GM11168 (cell line): ENCODE results near the gene RAB7B.

Source experiments
- in situ Hi-C: fragments of 300-500 bp; cut with MboI; formaldehyde crosslinking; loops from one replicate; pipeline ENCODE4 v1.12.0; 2022; ENCODE audit warnings: low sequenced_read_pairs; ENCODE audit not compliant: unreplicated experiment

RAB7B gene

DNA sequence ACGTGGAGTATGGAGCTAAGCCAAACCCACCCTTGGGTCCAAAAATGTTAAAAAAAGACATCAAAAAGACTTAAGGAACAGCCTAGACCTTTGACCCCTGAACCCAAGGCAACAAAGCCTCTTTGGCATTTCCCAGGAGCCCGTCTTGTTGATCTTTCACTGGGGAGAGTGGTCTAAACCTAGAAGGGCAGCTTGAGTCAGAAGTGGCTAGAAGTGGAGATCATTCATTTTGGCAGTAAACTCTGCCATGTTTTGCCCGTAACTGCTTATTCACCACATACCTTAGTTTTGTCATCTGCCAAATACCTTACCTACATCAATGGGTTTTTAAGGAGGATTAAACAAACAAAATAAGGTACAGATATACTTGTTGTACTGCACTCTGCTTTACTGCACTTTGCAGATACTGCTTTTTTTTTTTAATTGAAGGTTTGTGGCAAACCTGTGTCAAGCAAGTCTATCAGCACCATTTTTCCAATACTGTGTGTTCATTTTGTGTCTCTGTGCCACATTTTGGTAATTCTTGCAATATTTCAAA, 22.2 kb upstream of the RAB7B start:
- in situ Hi-C loops = no loop called here

DNA sequence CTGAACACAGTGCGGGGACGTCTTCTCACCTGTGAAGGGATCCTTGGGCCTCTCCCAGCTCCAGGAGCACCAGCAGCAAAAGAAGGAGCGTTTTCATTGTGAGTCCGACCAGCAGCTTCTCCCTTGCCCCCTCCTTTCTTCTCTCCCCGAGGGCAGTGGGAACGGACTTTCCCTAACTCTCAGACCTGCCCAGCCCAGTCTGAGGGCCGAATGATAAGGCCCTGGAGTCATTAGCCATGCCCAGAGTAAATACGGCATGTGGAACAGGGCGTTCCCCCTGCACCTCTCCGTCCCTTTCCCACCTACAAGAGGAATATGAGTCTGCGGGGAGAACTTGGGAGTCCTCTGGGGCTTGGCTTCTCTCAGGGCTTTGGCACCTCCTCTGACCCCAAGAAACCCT, 20.5 kb upstream of the RAB7B start, which contains the start of gene CTSE:
TSS of gene CTSE (minus strand) at position 201 of the 400 bp plus-strand sequence. CDS start at position 97, 104 bp downstream.
- in situ Hi-C loops = no loop called here

DNA sequence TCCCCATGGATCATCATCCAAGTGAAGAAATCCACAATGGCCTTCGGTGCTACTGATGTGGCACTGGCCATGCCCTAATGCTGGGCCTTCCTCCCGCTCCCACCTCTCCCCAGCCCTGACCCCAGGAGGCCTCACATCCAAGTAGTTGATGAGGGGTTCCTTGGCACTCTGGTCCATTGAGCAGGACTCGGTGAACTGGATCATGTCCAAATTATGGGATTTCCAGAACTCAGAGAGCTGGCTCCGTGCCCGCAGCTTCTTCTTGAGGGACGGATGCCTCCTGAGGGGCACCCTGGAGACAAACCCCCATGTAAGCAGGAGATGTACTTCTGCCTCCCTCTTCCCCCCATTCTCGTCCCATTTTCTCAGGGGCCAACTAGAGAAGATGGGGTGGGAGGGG, 19.6 kb upstream of the RAB7B start:
- in situ Hi-C loops = no loop called here

DNA sequence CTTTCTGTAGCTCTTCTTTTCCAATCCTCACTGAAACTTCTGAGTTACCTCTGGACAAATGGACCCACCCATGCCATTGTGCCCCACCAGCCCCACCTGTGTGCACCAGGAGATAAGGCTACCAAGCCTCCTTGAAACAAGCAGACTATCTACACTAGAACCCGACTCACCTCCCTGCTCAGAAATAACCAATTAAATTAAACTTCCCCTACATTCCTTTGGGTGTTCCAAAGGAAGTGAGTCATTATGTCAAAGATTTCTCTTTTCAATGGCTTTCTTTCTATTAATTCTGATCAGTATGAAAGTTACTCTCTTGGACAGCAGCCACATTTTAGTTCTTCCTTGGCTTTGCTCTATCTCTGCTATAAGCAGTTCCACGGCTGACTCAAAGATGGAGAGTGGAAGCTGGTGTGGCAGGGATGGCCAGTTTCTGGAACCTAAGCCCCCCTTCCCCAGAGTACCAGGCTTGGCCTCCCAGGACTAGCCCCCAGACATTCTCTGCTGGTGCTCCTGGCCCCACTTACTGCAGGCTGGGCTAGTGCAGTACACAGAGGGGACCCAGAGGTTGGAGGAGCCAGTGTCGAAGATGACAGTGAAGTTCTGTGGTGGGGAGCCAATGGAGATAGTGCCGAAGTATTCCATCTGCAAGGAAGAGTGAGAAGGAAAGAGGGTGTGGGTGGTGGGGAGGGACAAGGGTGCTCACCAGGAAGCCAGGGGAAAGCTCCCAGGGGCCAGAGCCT, 18.6 kb upstream of the RAB7B start:
- in situ Hi-C loops = no loop called here

DNA sequence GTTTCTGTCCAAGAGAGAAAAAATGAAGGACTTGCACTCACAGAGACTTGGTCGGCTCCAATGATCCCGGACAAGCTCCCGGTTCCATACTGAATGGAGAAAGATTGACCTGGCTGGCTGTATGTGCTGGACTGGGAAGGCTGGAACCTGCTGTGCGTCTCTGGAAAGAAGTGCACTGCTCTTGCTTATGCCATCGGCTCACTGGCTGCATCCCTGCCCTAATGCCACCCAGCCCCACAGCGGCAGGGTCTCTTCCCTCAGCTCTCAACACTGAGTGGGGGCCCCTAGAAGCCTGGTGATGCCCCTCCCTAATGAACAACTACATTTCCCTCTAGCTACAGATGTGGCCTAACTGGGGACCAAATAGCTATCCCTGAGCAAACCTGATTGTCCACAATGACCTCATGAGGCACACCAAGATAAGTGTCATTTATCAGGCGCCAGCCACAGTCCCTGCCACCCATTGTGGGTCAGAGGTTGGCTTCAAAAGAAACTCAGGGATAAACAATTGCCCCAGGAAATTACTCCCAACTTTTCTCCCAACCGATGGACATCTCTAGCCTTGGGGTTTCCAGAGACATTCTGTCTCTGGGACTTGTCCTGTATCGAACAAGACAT, 17.9 kb upstream of the RAB7B start:
- in situ Hi-C loops = no loop called here

DNA sequence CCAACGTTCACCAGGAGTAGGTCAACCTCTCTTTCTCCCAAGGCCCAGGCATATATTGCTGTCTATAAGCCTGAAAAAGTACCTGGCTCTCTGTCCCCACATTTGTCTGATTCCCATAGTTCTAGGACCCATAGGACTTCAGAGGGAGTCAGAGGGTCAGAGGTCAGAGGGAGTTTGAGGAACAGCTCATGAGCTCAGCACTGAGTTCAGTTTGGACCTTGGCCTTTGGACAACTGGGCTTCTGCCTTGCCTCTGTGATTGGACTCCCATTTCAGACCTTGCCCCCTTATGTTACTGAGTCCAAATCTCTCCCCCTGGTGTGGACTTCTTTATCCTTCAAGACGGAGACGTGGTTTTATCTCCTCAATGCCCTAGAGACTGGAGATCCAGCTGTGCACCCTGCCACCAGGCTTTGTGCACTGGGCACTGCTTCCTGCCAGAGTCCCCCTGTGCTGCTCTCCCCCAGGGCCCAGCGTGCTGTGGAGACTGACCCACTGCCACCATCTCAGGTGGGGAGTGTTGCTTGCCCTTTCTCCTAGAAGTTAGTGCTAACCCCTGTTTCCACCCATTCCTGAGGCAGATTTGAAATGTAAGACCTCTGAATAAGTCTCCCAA, 17.3 kb upstream of the RAB7B start:
- in situ Hi-C loops = no loop called here

DNA sequence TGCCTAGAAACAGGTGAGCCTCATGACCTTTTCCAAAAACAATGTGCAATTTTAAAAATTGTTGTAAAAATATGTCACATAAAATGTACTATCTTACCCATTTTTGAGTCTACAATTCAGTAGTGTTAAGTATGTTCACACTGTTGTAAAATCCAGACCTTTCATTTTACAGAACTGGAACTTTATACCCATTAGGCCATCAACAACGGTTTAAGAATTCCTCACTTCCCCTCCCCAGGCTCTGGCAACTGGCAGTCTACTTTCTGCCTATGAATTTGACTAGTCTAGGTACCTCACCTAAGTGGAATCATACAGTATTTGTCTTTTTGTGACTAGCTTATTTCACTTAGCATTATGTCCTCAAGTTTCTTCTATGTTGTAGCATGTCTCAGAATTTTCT, 11.9 kb upstream of the RAB7B start:
- in situ Hi-C loops = no loop called here

DNA sequence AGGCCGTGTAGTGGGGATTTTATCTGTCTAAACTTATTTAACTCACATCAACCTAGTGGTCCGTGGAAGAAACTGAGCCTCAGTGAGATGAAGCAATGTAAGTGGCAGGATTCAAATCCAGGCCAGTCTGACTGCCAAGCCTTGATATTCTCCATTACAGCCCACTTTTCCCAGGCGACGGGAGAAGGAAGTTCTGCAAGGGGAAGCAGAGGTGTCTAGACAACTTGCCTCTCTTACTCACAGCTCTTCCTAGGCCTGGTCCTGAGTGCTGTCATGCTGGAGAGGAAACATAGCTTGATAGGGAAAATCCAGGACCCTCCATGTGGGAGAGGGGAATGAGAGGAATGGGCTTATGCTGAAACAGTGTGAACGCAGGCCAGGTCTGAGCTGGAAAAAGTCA, 11.4 kb upstream of the RAB7B start:
- in situ Hi-C loops = no loop called here

DNA sequence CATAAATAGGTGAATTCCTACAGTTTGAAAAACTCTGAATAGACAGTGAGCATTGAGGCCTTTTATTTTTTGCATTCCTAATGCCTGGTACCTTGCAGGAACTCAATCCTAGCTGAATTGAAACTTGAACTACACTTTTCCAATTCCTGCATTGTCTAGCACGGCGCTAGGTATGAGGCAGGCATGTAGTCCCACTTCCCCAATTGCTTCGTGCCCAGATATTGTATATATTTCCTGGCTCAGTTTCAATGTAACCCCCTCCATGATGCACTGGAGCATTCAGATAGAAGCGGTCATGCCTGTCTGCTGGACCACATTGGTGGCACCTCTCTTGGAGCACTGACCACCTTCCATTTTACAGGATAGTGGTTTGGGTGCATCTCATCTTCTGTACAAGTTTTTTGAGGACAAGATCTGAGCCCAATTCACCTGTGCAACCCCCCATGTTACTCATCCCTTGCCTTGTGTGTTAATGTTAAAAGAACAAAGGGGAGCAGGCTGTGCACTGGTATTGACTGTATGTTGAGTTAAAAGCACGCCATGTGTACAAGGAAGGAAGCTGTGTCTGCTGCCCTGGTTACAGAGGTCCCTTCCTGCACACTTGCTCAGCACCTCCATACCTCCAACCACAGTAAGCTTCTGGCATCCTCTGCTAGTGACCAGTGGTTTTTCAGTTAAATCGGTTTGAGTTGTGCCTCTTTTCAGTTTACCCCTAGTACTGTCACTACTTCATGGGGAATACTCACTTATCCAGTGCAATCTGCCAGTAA, 10.0 kb upstream of the RAB7B start:
- in situ Hi-C loops = no loop called here

DNA sequence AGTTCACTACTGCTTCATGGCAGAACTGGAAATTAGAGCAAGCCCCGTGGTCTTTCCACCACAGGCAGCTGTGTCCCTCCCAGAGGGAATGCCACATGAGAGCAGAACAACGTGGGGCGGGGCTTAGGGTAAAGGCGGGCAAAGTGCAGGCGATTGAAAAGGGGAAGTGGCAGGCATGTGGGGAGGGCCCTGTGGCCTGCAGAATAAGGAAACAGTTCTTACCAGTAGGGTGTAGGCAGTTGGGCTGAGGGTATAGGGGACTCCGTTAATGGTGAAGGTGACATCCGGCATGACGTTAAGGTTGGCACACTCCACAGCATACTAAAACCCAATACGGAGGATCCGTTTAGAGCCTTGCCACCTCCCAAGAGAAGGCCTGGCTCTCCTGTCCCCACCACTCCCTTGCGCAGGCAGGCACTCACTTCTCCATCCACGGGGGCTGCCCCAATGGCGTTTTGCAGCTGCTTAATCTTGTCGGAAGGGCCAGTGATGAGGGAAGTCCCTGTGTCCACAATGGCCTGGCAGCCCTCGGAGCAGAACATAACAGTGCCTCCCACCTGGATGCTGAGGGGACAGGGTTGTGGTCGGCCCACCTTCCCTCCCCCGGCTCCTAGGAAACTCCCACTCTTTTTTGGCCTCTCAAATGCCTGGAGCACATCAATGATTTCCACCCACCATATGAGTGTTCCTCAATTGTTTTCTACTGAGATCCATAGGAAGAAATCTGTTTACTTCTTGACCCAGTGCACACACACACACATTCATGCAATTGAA, 9.1 kb upstream of the RAB7B start:
- in situ Hi-C loops = no loop called here

DNA sequence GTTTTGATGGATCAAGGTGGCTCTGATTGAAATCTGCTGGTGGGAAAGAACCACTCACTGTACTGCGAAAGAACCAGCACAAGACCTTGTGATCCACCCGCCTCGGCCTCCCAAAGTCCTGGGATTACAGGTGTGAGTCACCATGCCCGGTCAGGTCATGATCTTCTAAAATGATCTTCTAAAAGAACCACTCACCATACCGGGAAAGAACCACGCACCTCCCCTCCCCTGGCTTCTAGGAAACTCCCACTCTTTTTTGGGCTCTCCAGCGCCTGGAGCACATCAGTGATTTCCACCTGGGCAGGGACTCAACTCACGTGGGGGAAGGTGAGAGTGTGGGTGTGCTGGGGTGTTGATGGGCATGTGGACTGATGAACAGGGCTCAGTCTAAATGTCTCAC, 7.9 kb upstream of the RAB7B start:
- in situ Hi-C loops = no loop called here

DNA sequence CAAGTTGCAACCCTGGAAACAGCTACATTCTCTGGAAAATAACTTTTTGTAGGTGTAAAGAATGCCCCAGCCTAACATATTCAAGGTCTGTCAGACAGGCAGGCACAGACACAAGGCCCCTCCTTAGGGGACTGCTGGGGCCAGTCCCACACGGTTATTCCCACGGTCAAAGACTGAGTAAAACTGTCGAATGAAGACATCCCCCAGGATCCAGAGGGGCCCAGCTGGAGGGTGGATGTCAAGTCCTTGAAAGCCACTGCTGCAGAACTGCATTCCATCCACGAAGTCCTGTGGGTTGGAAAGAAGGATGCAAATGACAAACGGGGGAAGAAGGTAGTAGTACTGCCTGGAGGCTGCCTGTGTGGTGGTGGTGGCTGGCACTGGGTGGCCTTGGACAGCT, 6.9 kb upstream of the RAB7B start:
- in situ Hi-C loops = no loop called here

DNA sequence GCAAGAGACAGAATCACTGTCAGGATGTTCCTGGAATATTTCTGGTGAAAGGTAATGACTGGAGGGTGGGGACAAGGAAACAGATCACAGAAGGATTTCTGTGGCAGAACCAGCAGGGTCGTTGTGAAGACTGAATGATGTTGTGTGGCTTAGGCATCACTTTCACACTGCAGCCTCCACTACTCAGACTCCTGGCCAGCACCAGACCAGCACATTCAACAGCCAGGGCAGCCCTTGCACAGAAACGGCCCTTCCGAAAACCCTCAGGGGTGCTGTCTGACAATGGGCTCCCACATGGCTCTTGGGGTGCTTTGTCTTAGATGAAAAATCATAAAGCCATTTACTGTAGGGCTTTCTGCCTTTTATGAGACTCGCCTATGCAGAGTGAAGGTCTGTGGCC, 3.8 kb upstream of the RAB7B start:
- in situ Hi-C loops = no loop called here

DNA sequence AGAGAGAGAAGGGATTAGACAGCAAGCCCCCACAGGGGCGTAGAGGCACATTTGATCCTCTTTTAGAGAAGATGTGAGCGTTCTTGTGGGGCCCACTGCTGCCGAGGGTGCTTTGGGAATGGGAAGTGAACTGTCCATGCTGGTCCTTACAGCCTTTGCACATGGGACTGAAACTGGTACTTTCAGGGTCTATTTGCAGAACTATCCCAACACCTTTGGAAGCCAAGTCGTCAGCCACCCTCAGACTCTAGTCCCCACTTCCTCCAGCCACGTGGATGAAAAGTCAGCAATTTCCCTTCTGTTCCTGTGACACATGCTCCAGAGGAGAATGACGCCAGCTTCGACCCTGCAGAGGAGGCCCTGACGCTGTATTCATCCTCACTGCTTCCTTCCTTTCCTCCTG, 2.6 kb upstream of the RAB7B start:
- in situ Hi-C loops = no loop called here

DNA sequence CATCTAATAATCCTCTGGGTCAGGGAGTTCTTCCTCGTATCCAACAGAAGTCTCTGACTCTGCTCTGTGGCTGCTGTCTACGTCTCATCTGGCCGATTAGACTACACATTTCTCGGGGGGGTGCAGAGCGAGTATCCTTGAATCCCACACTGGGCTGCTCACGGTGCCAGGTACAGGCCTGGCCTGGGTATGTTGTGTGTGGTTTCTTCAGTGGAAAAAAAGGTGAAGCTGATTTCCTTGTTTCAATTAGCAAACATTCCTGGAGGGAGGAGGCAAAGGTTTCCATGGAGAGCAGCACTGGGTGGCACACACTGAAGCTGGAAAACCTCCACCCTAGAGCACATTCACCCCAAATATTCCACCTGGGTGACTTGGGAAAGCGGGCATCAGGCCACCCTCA, 2.0 kb upstream of the RAB7B start:
- in situ Hi-C loops = no loop called here

DNA sequence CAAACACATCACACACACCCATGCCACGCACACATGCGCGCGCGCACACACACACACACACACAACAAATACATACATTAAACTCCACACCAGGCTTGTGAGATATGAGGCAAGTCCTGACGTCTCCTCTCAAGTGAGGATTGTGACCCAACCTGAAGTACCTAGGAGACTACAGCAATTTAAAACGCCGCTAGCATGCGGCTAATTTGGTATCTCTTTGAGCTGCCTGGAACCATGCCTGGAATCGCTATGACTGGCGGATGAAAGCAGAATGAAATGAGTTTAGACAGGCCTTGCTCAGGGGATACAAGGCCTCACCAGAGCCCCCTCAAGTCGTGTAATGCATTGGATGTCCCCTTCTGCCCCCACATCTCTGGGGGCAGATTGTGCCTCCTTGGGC, 1.6 kb upstream of the RAB7B start:
- in situ Hi-C loops = no loop called here

DNA sequence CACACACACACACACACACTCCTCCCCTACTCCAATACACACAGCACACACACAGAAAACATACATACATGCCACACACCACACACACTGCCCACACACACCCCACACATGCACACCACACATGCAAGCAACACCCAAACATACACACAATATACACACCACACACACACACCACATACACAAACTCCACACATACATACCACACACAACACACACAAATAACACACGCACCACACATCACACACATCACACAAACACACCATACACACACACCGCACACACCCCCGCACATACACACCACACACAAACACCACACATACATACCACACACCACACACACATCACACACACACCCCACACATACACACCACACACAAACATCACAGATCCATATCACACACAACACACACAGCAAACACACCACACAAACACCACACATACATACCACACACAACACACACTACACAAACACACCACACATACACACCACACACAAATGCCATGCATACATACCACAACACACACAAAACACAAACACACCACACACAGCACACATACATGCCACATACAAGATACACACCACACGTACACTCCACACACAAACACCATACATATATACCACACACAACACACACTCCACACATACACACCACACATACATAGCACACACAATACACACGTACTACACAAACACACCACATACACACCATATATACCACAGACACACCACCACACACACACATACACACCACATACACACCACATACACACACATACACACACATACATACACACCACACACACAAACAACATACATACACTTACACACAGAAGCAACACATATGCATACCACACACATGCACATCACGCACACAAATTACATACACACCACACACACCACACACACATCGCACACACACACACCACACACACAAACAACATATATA, 932 bp upstream of the RAB7B start:
- in situ Hi-C loops = no loop called here

DNA sequence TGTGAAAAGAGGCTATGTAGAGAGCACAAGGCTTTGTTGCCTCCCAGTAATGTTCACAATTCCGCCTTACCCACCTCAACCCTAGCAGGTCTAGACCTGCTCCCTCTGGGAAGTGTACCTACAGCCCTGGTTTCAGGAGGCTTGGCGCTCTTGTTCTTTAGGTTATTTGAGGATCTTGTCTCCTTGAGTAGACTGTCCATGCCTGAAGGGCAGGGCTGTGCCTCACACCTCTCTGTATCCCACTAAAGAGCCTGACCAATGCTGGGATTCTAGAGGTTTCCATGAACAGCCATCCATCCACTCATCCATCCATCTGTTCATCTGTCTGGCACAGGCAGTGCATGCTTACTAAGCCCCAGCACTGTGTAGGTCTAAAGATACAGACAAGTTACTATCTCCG, 1.0 kb downstream of the RAB7B start:
- in situ Hi-C loops = no loop called here

DNA sequence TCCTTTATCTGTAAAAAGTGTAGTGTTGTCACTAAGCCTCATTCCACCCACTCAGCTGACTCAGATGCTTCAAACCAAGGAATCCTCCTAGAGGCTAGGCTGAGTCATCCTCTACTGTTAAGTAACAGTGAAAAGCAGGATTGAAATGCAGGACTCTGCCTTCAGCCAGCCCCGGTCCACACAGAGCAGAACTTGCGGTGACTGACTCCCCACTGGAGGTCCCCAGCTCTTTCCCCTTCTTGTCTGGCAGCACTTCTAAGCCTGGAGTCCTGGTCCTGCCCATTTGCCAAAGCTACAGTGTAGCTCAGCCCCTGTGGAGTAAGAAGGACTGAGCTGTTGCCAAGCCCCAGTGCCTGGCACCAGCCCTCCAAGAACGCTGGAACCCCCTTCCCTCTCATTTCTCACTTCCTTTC, 1.7 kb downstream of the RAB7B start:
- in situ Hi-C loops = no loop called here
